Measurements from ENCODE around the gene ESPL1.

GRCh38 chr12:53235164-53235563, 32.9 kb upstream of the ESPL1 start:
- no peak for TF ChIP-seq CTCF (IDR thresholded peaks at IDR 0.05)
- no peak for TF ChIP-seq POLR2AphosphoS5 (IDR thresholded peaks at IDR 0.05; ENCODE audit: low read depth, low read length)
- TF ChIP-seq REST (IDR thresholded peaks at IDR 0.05; ENCODE audit: insufficient read depth in 1 of 2, low read depth in 2 of 2, low read length in 1 of 2), result no peak
- no peak for TF ChIP-seq TCF7L2 (IDR thresholded peaks at IDR 0.05; ENCODE audit: low read depth, low read length)
- no peak for TF ChIP-seq SIN3A (IDR thresholded peaks at IDR 0.05; ENCODE audit: borderline replicate concordance, insufficient read depth, low read depth, low read length)

Measured in Panc1 (cell line).